GM18511 (cell line): Measurements from ENCODE around the gene CYP4Z1.
"Not testable (repeated sequence)": the region's sequence is repeated elsewhere in the genome, so short reads cannot be mapped to it uniquely, and the experiment has no call there.

Source experiments
- ATAC-seq: cut with Tn5 transposase; IDR thresholded peaks from one replicate; pipeline ENCODE4 v1.9.1; 2021; ENCODE audit warnings: mild to moderate bottlenecking, moderate library complexity; ENCODE audit not compliant: unreplicated experiment

The CYP4Z1 gene

GRCh38 chr1:47126997-47127396 is 60.0 kb downstream of the CYP4Z1 start:
- not testable (repeated sequence) for ATAC-seq

- ATAC-seq, result no peak
Measured at GRCh38 chr1:47128221-47128620, 61.2 kb downstream of the CYP4Z1 start.

GRCh38 chr1:47128854-47129253 is 61.8 kb downstream of the CYP4Z1 start:
- not testable (repeated sequence) for ATAC-seq

GRCh38 chr1:47129489-47130230 is 62.6 kb downstream of the CYP4Z1 start:
- ATAC-seq, result not testable (repeated sequence)

GRCh38 chr1:47132665-47133064 is 65.6 kb downstream of the CYP4Z1 start:
- ATAC-seq, result not testable (repeated sequence)

GRCh38 chr1:47137198-47137597 is 70.2 kb downstream of the CYP4Z1 start, which contains the start of gene CYP4A22:
CYP4A22 (plus strand) TSS chr1:47137441; CDS start chr1:47137486, 45 bp downstream.
- no peak for ATAC-seq

- no peak for ATAC-seq
Measured at GRCh38 chr1:47137925-47138615, 71.0 kb downstream of the CYP4Z1 start.

- ATAC-seq, result not testable (repeated sequence)
Measured at GRCh38 chr1:47140358-47140757, 73.3 kb downstream of the CYP4Z1 start.

GRCh38 chr1:47143654-47144053 is 76.6 kb downstream of the CYP4Z1 start:
- not testable (repeated sequence) for ATAC-seq

- not testable (repeated sequence) for ATAC-seq
Measured at GRCh38 chr1:47146495-47146894, 79.5 kb downstream of the CYP4Z1 start.

- ATAC-seq, result no peak
Measured at GRCh38 chr1:47147047-47147785, 80.2 kb downstream of the CYP4Z1 start.

GRCh38 chr1:47149162-47149561 is 82.1 kb downstream of the CYP4Z1 start:
- ATAC-seq, result not testable (repeated sequence)

GRCh38 chr1:47156457-47156856 is 89.4 kb downstream of the CYP4Z1 start:
- ATAC-seq, result not testable (repeated sequence)

- not testable (repeated sequence) for ATAC-seq
Measured at GRCh38 chr1:47157957-47158356, 90.9 kb downstream of the CYP4Z1 start.

GRCh38 chr1:47160716-47161115 is 93.7 kb downstream of the CYP4Z1 start:
- ATAC-seq, result no peak

- peak; percentile 63 for ATAC-seq
Measured at GRCh38 chr1:47161298-47162040, 94.4 kb downstream of the CYP4Z1 start.

GRCh38 chr1:47164552-47164951 is 97.5 kb downstream of the CYP4Z1 start:
- ATAC-seq, result no peak
